GM19467 (cell line): ENCODE data around the gene ROM1.
"Not testable (repeated sequence)": the region's sequence is repeated elsewhere in the genome, so short reads cannot be mapped to it uniquely, and the experiment has no call there.

Experiments used
- ATAC-seq: cut with Tn5 transposase; IDR thresholded peaks from one replicate; pipeline ENCODE4 v1.9.1; 2021; ENCODE audit warnings: mild to moderate bottlenecking, moderate library complexity; ENCODE audit not compliant: unreplicated experiment

Gene ROM1

DNA sequence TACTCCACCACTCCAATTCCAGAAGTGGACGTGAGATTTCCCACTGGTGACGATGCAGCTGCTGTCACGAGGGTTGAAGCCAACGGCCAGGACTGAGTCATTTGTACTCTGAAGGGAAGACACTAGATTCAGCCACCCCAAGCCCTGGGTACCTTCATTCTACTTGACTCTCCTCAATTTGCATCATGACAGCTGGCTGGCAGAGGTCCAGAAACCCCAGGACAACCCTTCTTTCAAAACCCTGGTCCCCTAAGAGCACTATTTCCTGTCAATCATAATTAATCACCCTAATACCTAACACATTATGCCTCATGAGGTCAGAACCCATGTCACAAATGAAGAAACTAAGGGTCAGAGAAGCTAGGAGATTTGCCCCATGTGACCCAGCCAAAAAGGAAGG is 5.3 kb upstream of the ROM1 start:
- no peak for ATAC-seq

DNA sequence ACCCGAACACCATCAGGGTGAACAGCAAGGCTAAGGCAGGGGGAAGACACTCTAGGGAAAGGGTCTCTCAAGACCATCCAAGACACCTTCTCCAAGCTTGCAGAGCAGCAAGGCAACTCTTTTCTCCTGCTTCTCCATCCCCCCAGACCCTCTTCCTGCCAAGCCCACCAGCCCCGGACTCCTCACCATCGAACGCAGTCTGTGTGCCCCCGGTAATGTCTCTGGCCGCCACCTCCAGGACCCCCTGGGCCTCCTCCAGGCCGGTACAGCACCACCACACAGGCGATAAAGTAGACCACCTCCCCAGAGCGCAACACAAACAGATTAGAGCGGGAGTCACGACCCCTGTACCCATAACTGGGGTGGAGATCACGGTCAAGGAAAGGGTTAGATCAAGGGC is 4.3 kb upstream of the ROM1 start:
- no peak for ATAC-seq

DNA sequence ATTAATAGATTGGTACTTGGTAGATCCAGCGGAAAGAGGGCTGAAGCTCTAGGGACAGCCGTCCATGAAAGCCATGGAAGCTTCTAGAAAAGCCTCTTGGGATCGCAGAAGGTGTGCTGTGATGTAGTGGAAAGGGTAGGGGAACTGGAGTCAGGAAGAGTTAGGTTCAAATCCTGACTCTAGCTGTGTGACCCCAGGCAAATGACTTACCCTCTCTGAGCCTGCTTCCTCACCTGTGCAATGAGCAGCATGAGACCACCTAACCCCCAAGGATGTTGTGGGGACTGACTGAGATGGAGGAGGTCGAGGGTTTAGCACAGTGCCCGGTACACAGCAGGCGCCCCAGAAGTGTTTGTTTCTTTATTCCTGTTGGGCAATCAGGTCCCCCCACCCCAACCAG is 2.7 kb upstream of the ROM1 start:
- ATAC-seq, result no peak

DNA sequence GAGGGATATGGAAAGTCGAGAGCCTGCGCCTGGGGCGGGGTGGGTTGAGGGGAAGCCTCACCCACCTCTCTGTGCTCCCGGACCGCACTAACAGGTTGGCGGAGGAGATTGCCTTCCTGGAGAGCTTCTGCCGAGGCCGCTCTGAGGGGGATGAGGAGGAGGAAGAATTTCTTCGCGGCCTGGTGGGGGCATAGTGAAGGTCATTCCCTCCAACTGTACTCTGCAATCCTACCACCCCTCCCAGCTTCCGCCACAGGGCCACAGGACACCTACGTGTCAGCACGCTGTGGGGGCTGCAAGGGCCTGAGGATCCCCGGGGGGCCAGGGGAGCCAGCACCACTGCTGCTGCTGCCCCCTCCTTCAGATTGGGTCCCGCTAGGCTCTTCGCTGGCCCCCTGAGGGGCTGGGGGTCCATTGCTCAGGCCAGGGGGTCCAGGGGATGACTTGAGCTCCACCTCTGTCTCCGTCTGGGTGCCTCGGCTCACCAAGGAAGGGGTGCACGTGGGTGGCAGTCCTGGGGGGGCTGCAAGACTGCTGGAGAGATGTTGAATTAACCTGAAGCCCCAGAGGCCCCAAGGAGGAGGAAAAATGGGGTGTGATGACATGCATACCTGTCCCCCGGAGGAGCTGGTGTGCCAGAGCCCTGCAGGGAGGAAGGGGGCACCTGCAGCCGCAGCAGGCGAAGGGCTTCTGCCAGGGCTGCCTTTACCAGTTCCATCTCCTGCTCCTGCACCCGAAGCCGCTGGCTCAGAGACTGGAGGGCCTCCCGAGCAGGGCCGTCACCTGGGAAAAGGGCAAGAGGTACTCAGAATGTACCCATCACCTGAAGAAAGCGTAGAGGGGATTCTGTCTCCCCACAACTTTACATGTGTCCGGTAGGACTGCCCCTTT is 2.0 kb upstream of the ROM1 start:
- ATAC-seq, result no peak

DNA sequence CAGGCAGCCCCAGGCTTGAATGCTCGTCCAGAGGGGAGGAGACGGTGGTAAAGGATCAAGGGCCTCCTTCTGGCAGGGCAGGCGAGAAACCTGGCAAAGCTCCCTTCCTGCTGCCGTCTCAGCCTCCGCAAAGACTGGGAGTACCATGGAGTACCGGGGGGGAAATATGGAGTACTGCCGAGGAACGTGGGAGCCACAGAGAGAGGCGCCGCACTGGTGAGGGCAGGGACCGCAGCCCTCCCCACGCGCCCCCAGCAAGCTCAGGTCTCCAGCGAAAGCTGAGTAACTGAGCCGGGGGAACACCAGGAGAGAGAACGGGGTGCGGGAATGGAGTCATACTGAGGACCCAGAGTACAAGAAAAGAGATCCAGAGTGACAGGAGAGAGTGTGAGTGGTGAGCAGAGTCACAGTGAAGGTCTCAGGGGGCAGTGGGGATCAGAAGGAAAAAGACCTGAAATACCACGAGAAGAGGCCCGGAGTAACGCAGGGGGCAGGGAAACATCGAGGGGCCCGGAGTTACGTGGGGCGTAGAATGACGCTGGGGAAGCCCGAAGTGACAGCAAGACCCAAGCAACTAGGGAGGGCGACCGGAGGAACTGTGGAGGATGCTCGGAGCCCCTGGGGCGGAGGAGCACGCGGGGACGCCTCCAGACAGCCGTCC is 1.2 kb upstream of the ROM1 start:
- ATAC-seq, result peak; percentile 15

DNA sequence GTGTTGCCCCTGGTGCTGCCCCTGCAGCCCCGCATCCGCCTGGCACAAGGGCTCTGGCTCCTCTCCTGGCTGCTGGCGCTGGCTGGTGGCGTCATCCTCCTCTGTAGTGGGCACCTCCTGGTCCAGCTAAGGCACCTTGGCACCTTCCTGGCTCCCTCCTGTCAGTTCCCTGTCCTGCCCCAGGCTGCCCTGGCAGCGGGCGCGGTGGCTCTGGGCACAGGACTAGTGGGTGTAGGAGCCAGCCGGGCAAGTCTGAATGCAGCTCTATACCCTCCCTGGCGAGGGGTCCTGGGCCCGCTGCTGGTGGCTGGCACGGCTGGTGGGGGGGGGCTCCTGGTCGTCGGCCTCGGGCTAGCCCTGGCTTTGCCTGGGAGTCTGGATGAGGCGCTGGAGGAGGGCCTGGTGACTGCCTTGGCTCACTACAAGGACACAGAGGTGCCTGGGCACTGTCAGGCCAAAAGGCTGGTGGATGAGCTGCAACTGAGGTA is 278 bp downstream of the ROM1 start:
- no peak for ATAC-seq

DNA sequence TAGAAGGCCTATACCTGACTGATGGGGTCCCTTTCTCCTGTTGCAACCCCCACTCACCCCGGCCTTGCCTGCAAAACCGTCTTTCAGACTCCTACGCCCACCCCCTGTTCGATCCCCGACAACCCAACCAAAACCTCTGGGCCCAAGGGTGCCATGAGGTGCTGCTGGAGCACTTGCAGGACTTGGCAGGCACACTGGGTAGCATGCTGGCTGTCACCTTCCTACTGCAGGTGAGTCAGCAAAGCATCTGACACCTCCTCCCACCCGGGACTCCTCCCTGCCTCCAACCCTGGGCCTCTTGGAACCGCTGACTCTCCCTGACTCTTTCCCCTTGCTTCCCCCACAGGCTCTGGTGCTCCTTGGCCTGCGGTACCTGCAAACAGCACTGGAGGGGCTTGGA is 1.2 kb downstream of the ROM1 start:
- ATAC-seq, result no peak

DNA sequence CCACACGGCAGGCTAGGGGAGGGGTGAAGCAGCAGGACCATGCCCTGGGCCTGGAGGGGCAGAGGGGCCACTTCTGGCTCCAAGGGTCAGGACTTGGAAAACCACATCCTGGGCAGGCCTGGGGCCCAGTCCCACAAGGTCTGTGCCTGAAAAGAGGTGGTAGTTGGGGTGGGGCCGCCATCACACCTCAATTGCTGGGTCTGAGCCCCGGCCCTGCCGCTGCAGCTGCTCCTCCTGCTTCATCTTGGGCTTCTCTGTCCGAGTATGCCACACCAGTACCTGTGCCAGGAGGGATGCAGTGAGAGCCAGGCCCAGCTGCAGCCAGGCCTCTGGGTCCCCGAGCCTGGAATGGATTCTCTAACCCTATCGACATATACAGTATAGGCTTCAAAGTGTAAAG is 2.5 kb downstream of the ROM1 start:
- no peak for ATAC-seq

DNA sequence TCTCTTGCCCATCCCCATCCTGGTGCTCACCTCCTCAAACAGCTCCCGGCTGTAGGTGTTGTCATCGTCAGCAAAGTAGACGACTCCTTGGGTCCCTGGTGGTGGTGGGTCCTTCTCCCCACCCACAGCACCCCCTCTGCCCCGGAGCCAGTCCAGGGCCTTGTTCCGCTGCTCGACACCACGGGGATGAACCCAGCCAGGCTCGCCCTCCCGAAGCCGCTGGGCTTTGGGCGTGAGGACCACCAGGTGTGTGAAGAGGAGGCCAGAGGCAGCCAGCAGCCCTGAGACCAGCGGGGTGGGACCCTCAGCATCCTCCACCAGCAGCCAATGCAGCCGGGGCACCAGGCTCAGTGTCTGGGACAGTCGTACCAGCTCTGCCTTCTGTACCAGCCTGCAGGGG is 3.9 kb downstream of the ROM1 start:
- not testable (repeated sequence) for ATAC-seq

DNA sequence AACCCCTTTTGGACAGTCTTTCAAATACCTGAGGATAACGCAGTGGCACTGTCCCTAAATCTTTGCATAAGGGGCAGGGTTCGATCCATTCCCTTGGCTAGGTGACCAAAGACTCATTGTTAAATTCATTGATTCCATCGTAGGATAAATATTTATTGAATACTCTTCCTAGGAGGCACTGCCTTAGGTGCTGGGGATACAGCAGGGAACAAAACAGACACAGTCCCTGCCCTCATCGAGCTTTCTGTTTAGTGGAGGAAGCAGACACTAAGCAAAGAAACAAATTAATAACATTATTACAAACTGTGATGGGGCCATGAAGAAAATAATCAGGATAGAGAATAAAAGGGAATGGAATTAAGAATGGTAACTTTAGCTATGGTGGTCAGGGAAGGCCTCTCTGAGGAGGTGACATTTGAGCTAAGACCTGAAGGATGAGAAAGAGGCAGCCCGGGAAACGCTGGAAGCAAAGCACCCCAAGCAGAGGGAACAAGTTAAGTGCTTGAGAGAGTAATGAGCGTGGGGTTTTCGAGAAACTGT is 8.0 kb downstream of the ROM1 start:
- no peak for ATAC-seq

DNA sequence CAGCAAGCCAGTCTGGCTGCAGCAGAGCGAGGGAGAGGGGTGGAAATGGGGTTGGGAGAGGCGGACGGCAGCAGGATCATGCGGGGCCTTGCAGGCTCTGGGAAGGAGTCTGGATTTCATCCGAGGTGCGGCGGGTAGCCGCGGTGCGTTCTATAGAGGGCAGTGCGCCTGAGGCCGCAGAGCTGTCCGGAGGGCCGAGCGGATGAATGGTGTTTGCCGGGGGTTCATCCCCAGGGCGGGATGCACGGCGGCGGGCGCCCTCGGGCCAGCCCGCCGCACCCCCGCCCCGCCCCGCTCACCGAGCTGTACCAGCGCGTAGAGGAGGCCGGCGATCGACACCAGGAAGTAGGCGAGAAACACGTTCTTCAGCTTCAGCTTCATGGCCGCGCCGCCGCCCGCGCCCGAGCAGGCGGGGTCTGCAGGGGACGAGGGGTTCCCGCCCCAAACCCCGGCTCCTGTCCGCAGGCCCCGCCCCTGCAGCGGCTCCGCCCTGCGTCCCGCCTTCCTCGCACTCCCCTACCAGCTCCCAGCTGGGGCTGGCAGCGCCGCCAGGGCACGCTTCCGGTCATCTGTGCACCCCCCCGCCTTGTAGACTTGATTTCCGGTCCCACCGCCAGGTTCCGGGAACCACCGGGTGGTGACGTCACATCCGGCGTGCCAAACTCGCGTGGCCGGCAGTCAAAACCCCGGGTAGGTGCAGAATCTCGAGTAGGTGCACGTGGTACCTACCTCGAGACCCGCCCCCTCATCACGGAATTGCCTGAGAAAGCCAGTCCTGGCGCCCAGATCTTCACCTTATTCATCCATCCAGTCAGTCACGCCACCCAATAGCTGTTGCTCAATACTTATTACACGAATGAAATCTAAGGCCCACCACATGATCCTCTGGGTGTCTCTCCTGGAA is 8.8 kb downstream of the ROM1 start, which contains the start of gene B3GAT3:
TSS of gene B3GAT3 (minus strand) at position 420 of the 904 bp plus-strand sequence. CDS start at position 381, 39 bp downstream.
- peak; percentile 90 for ATAC-seq

DNA sequence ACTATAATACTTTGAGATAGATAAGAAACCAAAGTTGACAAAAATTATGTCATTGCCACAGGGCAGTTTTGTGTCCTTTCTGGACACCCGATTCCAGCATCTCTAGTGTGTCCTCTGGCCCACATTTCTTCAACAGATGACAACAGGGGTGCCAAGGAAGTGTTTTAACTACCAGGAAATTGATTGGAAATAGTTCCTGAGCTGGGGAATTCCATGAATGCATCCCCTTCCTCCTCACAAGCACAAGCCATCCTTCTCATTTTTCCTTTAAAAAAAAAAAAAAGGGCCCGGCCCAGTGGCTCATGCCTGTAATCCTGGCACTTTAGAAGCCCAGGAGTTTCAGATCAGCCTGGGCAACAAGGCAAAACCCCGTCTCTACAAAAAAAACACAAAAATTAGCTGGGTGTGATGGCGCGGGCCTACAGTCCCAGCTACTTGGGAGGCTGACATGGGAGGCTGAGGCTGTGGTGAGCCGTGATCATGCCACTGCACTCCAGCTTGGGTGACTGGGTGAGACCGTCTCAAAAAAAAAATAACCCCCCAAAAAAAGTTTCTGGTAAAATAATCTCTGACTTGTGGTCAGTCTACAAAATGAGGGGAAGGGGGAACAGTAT is 9.5 kb downstream of the ROM1 start:
- no peak for ATAC-seq

DNA sequence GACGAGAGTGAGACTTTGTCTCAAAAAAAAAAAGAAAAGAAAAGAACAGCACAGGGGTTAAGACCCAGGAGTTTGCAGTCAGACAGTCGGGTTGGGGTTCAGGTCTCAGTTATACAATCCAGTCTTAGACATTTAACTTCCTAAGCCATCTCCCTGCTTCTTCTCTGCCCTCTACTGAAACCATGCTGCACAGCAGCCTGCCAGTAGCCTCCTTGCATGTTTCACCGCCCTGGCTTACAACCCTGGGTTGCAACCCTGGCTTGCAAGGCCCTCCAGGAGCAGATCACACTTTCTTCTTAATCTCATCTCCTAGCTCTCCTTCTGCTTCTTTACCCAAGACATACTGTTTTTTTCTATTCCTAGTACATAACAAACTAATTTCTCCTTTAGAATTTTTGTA is 14.7 kb downstream of the ROM1 start:
- ATAC-seq, result no peak

DNA sequence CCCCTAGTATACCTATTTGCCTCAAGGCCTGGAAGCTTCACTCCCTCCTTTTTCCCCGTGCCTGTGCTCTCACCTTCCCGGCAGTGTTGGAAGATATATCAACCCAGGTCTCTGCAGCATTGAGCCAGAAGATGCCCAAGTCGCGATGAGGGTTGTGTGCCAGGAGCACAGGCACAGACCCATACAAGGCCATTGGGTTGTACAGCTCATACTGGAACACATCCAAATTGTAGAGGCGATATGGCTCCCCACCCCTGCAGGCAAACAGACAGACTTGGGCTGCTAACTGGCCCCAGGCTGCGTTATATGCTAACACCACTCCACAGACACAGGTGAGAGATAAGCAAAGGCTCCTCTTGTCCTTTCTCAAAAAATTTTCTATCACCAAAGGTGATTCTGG is 19.4 kb downstream of the ROM1 start:
- no peak for ATAC-seq

DNA sequence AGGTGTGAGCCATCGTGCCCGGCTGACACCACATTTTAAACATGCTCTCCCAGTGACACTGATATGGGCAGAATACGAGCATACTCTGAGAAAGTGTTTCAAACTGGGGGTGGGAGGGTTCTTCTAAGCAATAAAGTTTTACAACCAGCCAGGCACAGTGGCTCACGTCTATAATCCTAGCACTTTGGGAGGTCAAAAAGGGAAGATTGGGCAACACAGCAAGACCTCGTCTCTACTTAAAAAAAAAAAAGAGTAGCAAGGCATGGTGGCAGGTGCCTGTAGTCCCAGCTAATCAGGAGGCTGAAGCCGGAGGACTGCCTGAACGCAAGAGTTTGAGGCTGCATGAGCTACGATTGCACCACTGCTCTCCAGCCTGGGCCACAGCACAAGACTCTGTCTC is 31.2 kb downstream of the ROM1 start:
- no peak for ATAC-seq

DNA sequence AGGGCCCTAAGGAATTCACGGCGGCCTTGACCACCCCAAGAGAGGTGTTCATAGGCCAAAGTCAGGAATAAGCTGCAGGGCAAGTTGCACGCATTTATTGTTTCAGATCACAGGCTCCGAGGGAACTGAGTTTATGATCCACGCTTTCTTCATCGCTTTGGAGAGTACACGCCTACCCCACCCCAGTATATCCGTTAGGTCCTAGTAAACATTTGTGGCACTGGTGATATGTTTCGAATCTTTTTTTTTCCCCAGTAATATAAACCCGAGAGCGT is 32.6 kb downstream of the ROM1 start:
- no peak for ATAC-seq

DNA sequence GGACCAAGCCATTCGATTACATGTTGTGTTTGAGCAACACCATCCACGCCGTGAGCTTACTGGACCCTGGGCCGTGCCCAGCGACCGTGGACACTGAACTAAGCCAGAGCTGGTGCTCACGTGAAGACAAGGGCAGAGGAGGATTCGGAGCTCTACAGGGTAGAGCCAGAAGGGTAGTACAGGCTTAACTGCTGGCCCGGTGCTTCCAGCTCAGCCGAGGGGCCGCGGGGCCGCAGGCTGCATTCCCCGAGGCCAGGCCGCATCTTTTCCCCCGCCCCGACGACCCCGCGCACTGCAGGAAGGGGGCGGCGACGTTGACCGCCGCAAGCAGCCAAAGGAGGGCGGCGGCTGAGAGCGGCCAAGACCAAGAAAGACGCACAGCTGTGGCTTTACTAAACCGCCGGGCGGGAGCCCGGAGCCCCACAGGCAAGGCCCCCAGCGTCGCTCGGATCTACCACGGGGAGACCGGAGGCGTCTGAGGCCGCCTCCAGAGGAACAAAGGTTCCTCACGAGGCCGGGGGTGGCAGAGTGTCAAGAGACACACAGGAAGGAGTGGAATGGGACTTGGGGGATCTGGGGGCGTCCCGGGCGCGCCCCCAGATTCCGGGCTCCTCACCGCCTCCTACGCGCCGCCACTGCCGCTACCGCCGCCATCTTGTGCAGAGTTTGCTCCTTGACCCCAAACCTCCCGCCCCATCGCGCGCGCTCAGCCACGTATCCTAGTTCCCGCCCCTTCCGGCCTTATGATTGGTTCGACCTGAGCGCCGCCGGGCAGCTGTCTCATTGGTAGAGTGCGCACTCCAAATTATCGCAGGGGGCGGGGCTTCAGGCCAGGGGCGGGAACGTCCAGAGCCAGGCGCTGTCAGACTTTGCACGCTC is 33.1 kb downstream of the ROM1 start, which contains the start of gene GANAB:
TSS of gene GANAB (minus strand) at position 668 of the 879 bp plus-strand sequence. CDS start at position 654, 14 bp downstream.
- peak; percentile 81 for ATAC-seq

DNA sequence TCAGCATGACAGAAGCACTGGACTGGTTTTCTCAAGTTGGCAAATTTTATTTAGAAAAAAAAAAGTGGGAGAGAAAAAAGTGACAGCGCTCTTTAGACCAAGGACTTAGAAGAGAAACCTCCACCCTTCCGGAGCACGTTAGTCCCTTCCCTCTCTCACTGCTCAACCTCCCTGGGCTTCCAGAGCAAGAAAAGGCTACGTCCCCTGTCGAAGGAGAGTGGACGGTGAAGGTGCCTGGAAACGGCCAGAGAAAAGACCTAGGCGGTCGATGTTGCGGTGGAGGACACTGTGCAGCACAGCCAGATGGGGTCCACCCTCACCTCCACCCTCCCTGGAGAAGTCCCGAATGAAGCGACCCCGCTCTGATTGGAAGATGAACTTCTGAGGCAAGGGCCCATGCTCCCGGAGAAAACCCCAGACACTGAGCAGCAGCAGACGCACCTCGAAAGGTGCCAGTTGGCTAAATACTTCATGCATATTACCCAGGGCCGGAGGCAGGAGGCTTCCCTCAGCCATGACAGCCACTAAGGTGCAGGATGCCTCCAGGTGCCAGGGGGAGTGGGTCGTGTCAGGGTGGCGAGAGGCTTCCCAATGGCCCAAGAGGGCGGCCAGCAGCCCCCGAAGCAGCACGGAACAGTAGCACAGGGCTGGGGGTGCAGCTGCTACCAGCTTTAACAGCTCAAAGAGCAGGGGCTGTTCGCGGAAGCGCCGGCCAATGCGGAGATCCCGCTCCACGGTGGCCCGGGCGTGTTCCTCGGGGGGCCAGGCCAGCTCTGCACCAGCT is 34.0 kb downstream of the ROM1 start:
- no peak for ATAC-seq

DNA sequence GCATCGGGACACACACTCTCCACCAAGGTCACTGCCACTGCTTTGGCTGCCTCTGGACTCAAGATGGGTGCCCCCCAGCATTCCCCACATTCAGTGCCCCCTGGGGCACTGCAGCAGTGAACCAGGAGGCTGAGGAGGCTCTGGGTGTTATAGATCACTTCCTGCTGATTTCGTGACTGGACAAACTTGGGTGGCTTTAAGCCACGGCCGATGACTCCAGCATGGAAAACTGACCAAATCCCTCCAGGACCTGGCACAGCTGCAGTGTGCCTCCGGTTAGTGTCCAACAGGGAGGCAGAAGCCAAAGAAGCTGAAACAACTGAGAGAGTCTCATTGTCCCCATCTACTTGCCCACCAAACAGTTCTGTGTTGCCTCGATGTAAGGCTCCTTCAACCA is 34.5 kb downstream of the ROM1 start:
- no peak for ATAC-seq
